Neural cell (in vitro differentiated cells): ENCODE results near the gene AZI2. TPM values are rescaled to one million over a fixed set of nuclear protein-coding genes. Genes with fewer than 3 reads are reported as not detected.

ENCODE experiments used
- H2AFZ ChIP-seq: fragments of 200-600, 300-800 bp; sonication (generic), shearing (Covaris generic); 2 replicates; pipeline ENCODE4 v1.6.0; 2014; ENCODE audit warnings: low read depth, mild to moderate bottlenecking, antibody characterized with exemption, low read length, moderate library complexity
- H3F3A ChIP-seq: fragments of 200-600 bp; shearing (Covaris generic); 2 replicates; pipeline ENCODE4 v1.6.1; 2016; ENCODE audit warnings: mild to moderate bottlenecking, moderate library complexity, mixed read lengths, antibody characterized with exemption, low read length; ENCODE audit not compliant: insufficient read depth, poor library complexity, severe bottlenecking
- H3K27ac ChIP-seq: fragments of 200-600, 300-800 bp; sonication (generic), shearing (Covaris generic); 2 replicates; pipeline ENCODE4 v1.5.1; 2014; ENCODE audit warnings: mild to moderate bottlenecking, low read length, moderate library complexity
- H3K27me3 ChIP-seq: fragments of 300-800, 200-600 bp; sonication (generic), shearing (Covaris generic); 2 replicates; pipeline ENCODE4 v1.6.0; 2014; ENCODE audit warnings: mild to moderate bottlenecking, low read depth, low read length, moderate library complexity; ENCODE audit not compliant: insufficient read depth
- H3K36me3 ChIP-seq: fragments of 300-800, 200-600 bp; sonication (generic), shearing (Covaris generic); 2 replicates; pipeline ENCODE4 v1.5.1; 2014; ENCODE audit warnings: mild to moderate bottlenecking, antibody characterized with exemption, low read length, moderate library complexity; ENCODE audit not compliant: insufficient read depth
- H3K4me2 ChIP-seq: fragments of 300-800, 200-600 bp; sonication (generic), shearing (Covaris generic); 2 replicates; pipeline ENCODE4 v1.6.0; 2014; ENCODE audit warnings: mild to moderate bottlenecking, low read length
- H3K4me3 ChIP-seq: fragments of 300-800, 200-600 bp; sonication (generic), shearing (Covaris generic); 2 replicates; pipeline ENCODE4 v1.5.1; 2014; ENCODE audit warnings: mild to moderate bottlenecking, low read length, moderate library complexity
- H3K79me2 ChIP-seq: fragments of 200-600 bp; shearing (Covaris generic); replicated peaks from 2 replicates; pipeline ENCODE4 v1.6.0; 2014; ENCODE audit warnings: mild to moderate bottlenecking, low read length, moderate library complexity; ENCODE audit not compliant: insufficient read depth
- H3K9ac ChIP-seq: fragments of 300-800, 200-600 bp; sonication (generic), shearing (Covaris generic); 2 replicates; pipeline ENCODE4 v1.6.1; 2016; ENCODE audit warnings: mild to moderate bottlenecking, low read length, mixed read lengths
- H3K9me2 ChIP-seq: fragments of 200-600 bp; shearing (Covaris generic); 2 replicates; pipeline ENCODE4 v1.6.1; 2016; ENCODE audit warnings: mild to moderate bottlenecking, low read length, mixed read lengths; ENCODE audit not compliant: insufficient read depth
- H3K9me3 ChIP-seq: fragments of 200-600, 300-800 bp; sonication (generic), shearing (Covaris generic); 2 replicates; pipeline ENCODE4 v1.6.1; 2016; ENCODE audit warnings: mild to moderate bottlenecking, mixed run types, low read length, moderate library complexity, mixed read lengths
- H4K20me1 ChIP-seq: fragments of 200-600 bp; shearing (Covaris generic); 2 replicates; pipeline ENCODE4 v1.6.1; 2016; ENCODE audit warnings: mild to moderate bottlenecking, mixed run types; ENCODE audit not compliant: insufficient read depth
- EP300 ChIP-seq: fragments of 450-650 bp; conservative IDR thresholded peaks from 2 replicates; pipeline ENCODE4 v1.6.1; 2014; ENCODE audit warnings: antibody characterized with exemption, mild to moderate bottlenecking, moderate library complexity; ENCODE audit not compliant: poor library complexity, severe bottlenecking
- EZH2 ChIP-seq: fragments of 200-600, 300-800 bp; shearing (Covaris generic), sonication (generic); IDR thresholded peaks from 2 replicates; pipeline ENCODE4 v1.6.1; 2014; ENCODE audit warnings: antibody characterized with exemption, low read length, borderline replicate concordance, mild to moderate bottlenecking; ENCODE audit not compliant: insufficient read depth, poor library complexity, severe bottlenecking
- MXI1 ChIP-seq: fragments of 450-650 bp; conservative IDR thresholded peaks from 2 replicates; pipeline ENCODE4 v1.6.1; 2014; ENCODE audit warnings: antibody characterized with exemption, mild to moderate bottlenecking; ENCODE audit not compliant: poor library complexity, severe bottlenecking
- POLR2AphosphoS5 ChIP-seq: IDR thresholded peaks from 2 replicates; pipeline ENCODE4 v1.6.1; 2012
- RAD21 ChIP-seq: fragments of 450-650 bp; conservative IDR thresholded peaks from 2 replicates; pipeline ENCODE4 v1.6.1; 2014; ENCODE audit warnings: antibody characterized with exemption, mild to moderate bottlenecking, moderate library complexity
- SMC3 ChIP-seq: fragments of 450-650 bp; conservative IDR thresholded peaks from 2 replicates; pipeline ENCODE4 v1.6.1; 2014; ENCODE audit warnings: antibody characterized with exemption, mild to moderate bottlenecking, moderate library complexity; ENCODE audit not compliant: poor library complexity
- TAF1 ChIP-seq: IDR thresholded peaks from 2 replicates; pipeline ENCODE4 v1.6.1; 2012; ENCODE audit warnings: low read depth
- polyA plus RNA-seq: library from polyadenylated mRNA; depleted of rRNA; stranded (reverse); fragments of >200 nt; gene quantifications from 2 replicates; pipeline ENCODE4 v1.2.3, GENCODE V29; 2014
- TF ChIP-seq, protein P1 (sequence below): fragments of 450-650 bp; IDR thresholded peaks from 2 replicates; pipeline ENCODE4 v1.5.1; 2014; ENCODE audit warnings: antibody characterized with exemption, mild to moderate bottlenecking, moderate library complexity; ENCODE audit not compliant: poor library complexity, severe bottlenecking
- TF ChIP-seq, protein P2 (sequence below): IDR thresholded peaks from 2 replicates; pipeline ENCODE4 v1.6.1; 2012; ENCODE audit warnings: borderline replicate concordance

AZI2 gene
- polyA plus RNA-seq, 1 donor from 2014 or later: 134 TPM

DNA sequence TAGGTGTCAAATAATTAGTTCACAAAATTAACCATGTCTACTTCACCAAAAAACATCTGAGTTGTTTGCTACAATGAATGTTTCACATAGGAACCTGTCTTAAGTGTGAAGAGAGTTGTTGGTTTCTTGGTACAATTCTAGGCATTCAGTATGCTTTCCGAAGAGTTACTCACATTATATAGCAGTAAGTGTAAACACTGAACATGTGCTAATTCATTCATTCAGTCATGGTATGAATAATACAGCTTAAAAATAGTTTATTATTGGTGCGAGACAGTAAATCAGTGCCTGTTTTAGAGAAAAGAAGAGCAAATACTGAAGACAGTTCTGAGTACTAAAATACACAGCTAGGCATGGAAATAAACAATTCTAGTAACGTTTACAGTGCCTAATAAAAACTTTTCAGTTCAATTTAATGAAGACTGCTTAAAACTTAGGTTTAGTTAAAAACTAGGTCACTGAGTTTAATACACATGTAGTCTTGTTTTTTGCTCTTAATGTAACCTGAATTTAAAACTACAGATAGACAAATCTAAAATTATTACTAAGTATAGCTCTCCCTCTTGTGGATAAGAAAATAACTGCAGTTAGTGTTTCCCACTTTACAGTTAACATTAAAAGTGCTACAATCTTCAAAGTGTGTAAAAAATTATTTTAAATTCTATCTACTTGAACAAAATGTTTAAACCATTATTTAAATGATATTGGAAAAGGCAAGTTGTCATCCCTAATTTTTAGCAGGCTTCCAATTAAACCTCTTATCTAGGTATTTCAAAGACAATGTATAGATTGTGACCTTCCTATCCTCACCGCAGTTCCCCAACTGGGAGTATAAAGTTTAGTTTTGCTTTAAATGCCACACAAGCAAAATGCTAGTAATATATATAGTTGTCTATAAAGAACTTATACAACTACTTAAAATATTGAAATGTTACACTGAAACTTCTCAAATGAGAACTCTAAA, 20.2 kb downstream of the AZI2 start:
- Histone ChIP-seq H3K4me3 (no peak overlapping the region), H3K36me3 (no peaks in the 10 kb centered on the region), H3K27me3 (no peaks in the 10 kb centered on the region), H3K27ac (no peak overlapping the region), H2AFZ (no peak overlapping the region), H3K9me3 (no peaks in the 10 kb centered on the region), H3F3A (no peaks in the 10 kb centered on the region), H3K9me2 (no peaks in the 10 kb centered on the region), H3K79me2 (no peaks in the 10 kb centered on the region), H3K4me2 (no peak overlapping the region), H3K9ac (no peak overlapping the region), H4K20me1 (no peaks in the 10 kb centered on the region)
- TF ChIP-seq SMC3 (peak; percentile 80), EP300 (no peak), MXI1 (no peak), EZH2 (no peak), POLR2AphosphoS5 (no peak), RAD21 (peak; percentile 83), TAF1 (no peak)
- TF ChIP-seq, protein P1, sequence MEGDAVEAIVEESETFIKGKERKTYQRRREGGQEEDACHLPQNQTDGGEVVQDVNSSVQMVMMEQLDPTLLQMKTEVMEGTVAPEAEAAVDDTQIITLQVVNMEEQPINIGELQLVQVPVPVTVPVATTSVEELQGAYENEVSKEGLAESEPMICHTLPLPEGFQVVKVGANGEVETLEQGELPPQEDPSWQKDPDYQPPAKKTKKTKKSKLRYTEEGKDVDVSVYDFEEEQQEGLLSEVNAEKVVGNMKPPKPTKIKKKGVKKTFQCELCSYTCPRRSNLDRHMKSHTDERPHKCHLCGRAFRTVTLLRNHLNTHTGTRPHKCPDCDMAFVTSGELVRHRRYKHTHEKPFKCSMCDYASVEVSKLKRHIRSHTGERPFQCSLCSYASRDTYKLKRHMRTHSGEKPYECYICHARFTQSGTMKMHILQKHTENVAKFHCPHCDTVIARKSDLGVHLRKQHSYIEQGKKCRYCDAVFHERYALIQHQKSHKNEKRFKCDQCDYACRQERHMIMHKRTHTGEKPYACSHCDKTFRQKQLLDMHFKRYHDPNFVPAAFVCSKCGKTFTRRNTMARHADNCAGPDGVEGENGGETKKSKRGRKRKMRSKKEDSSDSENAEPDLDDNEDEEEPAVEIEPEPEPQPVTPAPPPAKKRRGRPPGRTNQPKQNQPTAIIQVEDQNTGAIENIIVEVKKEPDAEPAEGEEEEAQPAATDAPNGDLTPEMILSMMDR: peak; percentile 80
- TF ChIP-seq, protein P2, sequence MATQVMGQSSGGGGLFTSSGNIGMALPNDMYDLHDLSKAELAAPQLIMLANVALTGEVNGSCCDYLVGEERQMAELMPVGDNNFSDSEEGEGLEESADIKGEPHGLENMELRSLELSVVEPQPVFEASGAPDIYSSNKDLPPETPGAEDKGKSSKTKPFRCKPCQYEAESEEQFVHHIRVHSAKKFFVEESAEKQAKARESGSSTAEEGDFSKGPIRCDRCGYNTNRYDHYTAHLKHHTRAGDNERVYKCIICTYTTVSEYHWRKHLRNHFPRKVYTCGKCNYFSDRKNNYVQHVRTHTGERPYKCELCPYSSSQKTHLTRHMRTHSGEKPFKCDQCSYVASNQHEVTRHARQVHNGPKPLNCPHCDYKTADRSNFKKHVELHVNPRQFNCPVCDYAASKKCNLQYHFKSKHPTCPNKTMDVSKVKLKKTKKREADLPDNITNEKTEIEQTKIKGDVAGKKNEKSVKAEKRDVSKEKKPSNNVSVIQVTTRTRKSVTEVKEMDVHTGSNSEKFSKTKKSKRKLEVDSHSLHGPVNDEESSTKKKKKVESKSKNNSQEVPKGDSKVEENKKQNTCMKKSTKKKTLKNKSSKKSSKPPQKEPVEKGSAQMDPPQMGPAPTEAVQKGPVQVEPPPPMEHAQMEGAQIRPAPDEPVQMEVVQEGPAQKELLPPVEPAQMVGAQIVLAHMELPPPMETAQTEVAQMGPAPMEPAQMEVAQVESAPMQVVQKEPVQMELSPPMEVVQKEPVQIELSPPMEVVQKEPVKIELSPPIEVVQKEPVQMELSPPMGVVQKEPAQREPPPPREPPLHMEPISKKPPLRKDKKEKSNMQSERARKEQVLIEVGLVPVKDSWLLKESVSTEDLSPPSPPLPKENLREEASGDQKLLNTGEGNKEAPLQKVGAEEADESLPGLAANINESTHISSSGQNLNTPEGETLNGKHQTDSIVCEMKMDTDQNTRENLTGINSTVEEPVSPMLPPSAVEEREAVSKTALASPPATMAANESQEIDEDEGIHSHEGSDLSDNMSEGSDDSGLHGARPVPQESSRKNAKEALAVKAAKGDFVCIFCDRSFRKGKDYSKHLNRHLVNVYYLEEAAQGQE: no peak

DNA sequence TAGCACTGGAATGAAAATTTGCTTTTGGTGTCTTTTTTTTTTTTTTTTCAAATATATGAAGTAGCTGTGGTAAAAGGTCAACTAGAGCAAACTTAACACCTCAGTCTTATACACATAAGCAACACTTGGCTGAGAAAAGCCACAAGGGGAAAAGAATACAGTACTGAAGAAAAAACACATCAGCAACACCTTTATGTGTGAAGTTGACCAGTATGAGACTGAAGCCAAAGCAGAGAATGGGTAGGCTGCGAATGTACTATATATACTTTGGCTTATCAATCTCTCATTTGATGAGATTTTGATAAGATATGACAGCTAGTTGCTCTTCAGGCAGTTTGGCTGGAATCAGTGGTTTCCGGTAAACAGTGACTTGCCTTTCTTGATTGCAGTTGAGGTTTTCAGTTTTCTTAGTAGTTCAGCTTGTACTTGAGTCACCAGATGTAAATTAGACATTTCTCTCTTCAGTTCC, 22.1 kb downstream of the AZI2 start:
- H3K4me2 ChIP-seq: no peak overlapping the region
- no peaks in the 10 kb centered on the region for H3K79me2 ChIP-seq
- no peak overlapping the region for H2AFZ ChIP-seq
- H4K20me1 ChIP-seq: no peaks in the 10 kb centered on the region
- no peak for TF ChIP-seq EZH2
- TF ChIP-seq TAF1: no peak
- TF ChIP-seq EP300: no peak
- TF ChIP-seq RAD21: no peak
- TF ChIP-seq, protein P2: no peak
- no peak for TF ChIP-seq SMC3
- TF ChIP-seq, protein P1: no peak
- no peak for TF ChIP-seq POLR2AphosphoS5
- no peak for TF ChIP-seq MXI1
- no peak overlapping the region for H3K4me3 ChIP-seq
- H3K27me3 ChIP-seq: no peaks in the 10 kb centered on the region
- no peaks in the 10 kb centered on the region for H3K9me3 ChIP-seq
- no peaks in the 10 kb centered on the region for H3K9me2 ChIP-seq
- no peak overlapping the region for H3K9ac ChIP-seq
- no peaks in the 10 kb centered on the region for H3F3A ChIP-seq
- H3K36me3 ChIP-seq: no peaks in the 10 kb centered on the region
- no peak overlapping the region for H3K27ac ChIP-seq
